Measurements from ENCODE around the gene C3AR1.

Gene C3AR1

DNA sequence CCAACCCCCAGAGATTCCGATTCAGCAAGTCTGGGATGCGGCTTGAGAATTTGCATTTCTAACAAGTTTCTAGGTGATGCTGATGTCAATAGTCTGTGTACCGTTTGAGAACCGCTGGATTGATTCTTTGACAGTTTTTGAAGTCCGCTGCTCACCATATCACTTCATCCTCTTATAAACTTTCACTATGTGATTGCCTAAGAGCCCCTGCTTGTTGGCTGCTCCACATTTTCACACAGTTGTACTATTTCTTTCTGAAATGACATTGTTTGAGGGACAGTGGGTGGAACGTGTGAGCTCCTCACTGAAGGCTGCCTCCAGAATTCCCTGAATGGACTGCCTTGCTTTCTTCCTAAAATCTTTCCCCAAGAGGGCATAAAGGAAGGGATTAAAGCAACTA is 7.7 kb downstream of the C3AR1 start:
- TF ChIP-seq, protein P1, sequence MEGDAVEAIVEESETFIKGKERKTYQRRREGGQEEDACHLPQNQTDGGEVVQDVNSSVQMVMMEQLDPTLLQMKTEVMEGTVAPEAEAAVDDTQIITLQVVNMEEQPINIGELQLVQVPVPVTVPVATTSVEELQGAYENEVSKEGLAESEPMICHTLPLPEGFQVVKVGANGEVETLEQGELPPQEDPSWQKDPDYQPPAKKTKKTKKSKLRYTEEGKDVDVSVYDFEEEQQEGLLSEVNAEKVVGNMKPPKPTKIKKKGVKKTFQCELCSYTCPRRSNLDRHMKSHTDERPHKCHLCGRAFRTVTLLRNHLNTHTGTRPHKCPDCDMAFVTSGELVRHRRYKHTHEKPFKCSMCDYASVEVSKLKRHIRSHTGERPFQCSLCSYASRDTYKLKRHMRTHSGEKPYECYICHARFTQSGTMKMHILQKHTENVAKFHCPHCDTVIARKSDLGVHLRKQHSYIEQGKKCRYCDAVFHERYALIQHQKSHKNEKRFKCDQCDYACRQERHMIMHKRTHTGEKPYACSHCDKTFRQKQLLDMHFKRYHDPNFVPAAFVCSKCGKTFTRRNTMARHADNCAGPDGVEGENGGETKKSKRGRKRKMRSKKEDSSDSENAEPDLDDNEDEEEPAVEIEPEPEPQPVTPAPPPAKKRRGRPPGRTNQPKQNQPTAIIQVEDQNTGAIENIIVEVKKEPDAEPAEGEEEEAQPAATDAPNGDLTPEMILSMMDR (conservative IDR thresholded peaks at IDR 0.05; ENCODE audit: control insufficient read depth, insufficient read depth, low read depth, low read length), result no peak
- H3K4me3 ChIP-seq (ENCODE audit: control insufficient read depth, low read depth, low read length), result no peak overlapping the region
- no peak for DNase-seq (ENCODE audit: low read depth)

DNA sequence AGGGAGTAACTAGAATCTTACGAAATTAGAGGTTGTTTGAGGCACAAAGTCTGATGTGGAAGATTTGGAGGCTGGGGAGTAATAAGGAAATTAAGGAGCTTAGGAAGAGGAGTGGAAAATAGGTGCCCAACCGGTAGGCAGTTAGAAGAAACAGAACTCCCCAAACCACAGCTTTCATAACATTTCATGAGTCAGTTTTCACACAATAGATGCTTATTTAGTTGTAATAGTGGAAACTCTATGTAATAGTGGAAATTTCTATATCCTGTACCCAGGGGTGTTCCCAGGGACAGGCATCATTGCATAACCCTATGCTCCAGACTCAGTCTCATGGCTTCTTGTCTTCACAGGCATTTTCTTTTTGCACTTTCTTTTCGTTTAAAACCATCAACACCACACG is 8.3 kb downstream of the C3AR1 start:
- H3K4me3 ChIP-seq (ENCODE audit: control insufficient read depth, low read depth, low read length), result no peak overlapping the region
- TF ChIP-seq, protein P1 (conservative IDR thresholded peaks at IDR 0.05; ENCODE audit: control insufficient read depth, insufficient read depth, low read depth, low read length), result no peak
- DNase-seq (ENCODE audit: low read depth), result peak; percentile 66

DNA sequence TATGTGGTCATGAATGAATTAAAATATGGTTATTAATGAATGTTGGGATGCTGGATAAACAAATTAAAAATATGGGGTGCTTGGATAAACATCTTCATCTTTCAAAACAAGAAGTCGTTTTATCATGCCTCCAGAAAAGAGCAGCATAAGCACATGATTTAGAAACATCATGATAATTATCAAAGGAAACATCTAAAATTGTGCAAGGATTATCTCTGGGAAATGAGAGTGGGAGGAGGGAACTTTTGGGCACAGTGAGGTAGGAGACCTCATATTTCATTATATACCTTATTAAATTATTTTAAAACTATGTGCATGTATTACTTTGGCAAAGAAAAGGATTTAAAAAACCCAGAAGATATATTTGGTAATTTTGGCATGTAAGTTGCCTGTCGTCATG is 8.9 kb downstream of the C3AR1 start:
- no peak for DNase-seq (ENCODE audit: low read depth)
- TF ChIP-seq, protein P1 (conservative IDR thresholded peaks at IDR 0.05; ENCODE audit: control insufficient read depth, insufficient read depth, low read depth, low read length), result no peak

DNA sequence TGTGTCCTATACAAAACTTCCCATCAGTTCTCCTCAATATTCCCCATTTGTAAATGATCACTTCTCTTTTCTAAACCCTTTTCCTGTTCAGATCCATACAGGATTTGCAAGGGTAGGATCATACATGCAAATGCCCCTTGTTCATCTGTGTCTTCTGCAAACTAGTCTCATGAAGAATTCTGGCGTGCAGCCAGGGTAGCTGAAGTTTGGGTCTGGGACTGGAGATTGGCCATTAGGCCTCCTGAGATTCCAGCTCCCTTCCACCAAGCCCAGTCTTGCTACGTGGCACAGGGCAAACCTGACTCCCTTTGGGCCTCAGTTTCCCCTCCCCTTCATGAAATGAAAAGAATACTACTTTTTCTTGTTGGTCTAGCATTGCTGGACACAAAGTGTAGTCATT is 11.3 kb downstream of the C3AR1 start:
- TF ChIP-seq, protein P1 (conservative IDR thresholded peaks at IDR 0.05; ENCODE audit: control insufficient read depth, insufficient read depth, low read depth, low read length), result no peak
- no peak overlapping the region for H3K4me3 ChIP-seq (ENCODE audit: control insufficient read depth, low read depth, low read length)
- no peak for DNase-seq (ENCODE audit: low read depth)

More for the DNA sequence above, 8.9 kb downstream of the C3AR1 start:
- H3K4me3 ChIP-seq (ENCODE audit: control insufficient read depth, low read depth, low read length), result no peak overlapping the region

DNA sequence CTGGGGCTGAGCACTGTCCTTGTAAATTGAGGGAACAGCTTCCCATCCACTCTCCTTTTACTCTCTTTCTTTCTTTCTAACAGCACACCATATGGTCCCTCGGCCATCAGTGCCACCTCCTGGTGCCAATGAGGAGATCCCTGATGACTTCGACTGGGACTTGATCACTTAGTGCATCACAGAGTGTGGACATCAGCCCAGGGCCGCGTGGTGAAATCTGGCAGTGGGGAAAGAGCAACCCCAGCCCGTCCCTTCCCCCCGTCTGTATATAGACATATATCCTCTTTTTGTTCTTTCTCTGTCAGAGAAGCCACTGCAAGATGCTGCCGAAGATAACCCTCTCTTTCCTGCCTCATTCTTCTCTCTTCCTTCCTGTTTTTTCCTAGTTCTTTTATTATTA is 13.5 kb downstream of the C3AR1 start:
- TF ChIP-seq, protein P1 (conservative IDR thresholded peaks at IDR 0.05; ENCODE audit: control insufficient read depth, insufficient read depth, low read depth, low read length), result no peak
- DNase-seq (ENCODE audit: low read depth), result no peak
- H3K4me3 ChIP-seq (ENCODE audit: control insufficient read depth, low read depth, low read length), result no peak overlapping the region

DNA sequence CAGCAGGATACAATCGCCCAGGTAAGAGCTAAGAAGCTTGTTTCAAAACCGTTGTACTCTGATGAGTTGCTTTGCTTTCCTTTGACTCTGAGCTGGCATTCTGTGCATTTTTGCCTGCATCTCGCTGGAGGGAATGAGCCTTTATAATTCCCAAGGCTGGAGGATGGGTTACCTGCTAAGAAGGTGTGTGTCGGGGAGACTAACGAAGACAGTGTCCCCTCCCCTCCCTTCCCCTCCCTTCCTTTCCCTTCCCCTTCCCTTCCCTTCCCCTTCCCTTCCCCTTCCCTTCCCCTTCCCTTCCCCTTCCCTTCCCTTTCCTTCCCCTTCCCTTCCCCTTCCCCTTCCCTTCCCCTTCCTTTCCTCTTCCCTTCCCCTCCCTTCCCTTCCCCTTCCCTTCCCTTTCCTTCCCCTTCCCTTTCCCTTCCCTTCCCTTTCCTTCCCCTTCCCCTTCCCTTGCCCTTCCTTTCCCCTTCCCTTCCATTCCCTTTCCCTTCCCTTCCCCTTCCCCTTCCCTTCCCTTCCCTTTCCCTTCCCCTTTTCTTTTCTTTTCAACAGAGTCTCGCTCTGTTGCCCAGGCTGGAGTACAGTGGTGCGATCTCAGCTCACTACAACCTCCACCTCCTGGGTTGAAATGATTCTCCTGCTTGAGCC is 15.4 kb downstream of the C3AR1 start:
- H3K4me3 ChIP-seq (ENCODE audit: control insufficient read depth, low read depth, low read length), result no peak overlapping the region
- TF ChIP-seq, protein P1 (conservative IDR thresholded peaks at IDR 0.05; ENCODE audit: control insufficient read depth, insufficient read depth, low read depth, low read length), result no peak
- DNase-seq (ENCODE audit: low read depth), result no peak

DNA sequence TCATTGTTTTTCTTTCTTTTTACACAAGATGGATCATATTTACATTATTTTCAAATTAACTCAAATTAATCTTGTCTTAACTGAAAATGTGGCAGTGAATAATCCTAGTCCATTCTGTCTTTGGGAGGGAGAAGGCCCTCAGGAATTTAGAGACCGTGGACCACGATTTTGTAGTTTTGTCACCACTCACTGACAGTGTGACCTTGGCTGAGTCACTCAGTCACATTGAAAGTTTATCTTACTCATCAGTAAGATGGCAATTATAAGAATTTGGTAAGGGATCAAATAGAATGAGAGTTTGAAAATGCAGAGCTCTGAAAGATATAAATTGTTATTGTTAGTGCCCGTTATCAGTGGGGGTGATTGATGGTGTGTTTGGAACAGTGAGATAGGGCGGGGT is 17.3 kb downstream of the C3AR1 start:
- no peak for DNase-seq (ENCODE audit: low read depth)
- TF ChIP-seq, protein P1 (conservative IDR thresholded peaks at IDR 0.05; ENCODE audit: control insufficient read depth, insufficient read depth, low read depth, low read length), result no peak
- H3K4me3 ChIP-seq (ENCODE audit: control insufficient read depth, low read depth, low read length), result no peak overlapping the region

Data from fibroblast of mammary gland (primary cell).